Left ventricle myocardium inferior (tissue), 1 donor: ENCODE data around the gene CEACAM20. TPM values are rescaled to one million over a fixed set of nuclear protein-coding genes. Genes with fewer than 3 reads are reported as not detected.

ENCODE experiments used
- DNase-seq: peaks from one replicate; pipeline ENCODE4 v3.0.0-alpha.2; 2020
- H3K27ac ChIP-seq: fragments of 200-600 bp; replicated peaks from 2 replicates; pipeline ENCODE4 v1.8.0; 2021
- H3K27me3 ChIP-seq: fragments of 200-600 bp; 2 replicates; pipeline ENCODE4 v1.8.0; 2021; ENCODE audit warnings: low read depth
- H3K36me3 ChIP-seq: fragments of 200-600 bp; 2 replicates; pipeline ENCODE4 v1.8.0; 2021
- H3K4me1 ChIP-seq: fragments of 200-600 bp; 2 replicates; pipeline ENCODE4 v1.8.0; 2021
- H3K4me3 ChIP-seq: fragments of 200-600 bp; 2 replicates; pipeline ENCODE4 v1.8.0; 2021; ENCODE audit warnings: mild to moderate bottlenecking, moderate library complexity
- H3K9me3 ChIP-seq: fragments of 200-600 bp; replicated peaks from 2 replicates; pipeline ENCODE4 v1.8.0; 2021
- intact Hi-C: fragments of 100-400 bp; cut with micrococcal nuclease; formaldehyde crosslinking; loops from one replicate; pipeline ENCODE4 v1.11.0; 2022
- total RNA-seq: library from RNA; stranded (reverse); fragmentation: NEBNext Ultra II Directional; extraction: Animal tissue kit (Norgen Biotek cat#: 25700); gene quantifications from one replicate; pipeline ENCODE4 v1.2.1, GENCODE V29; 2021
- TF ChIP-seq, protein P1 (sequence below): fragments of 200-600 bp; IDR thresholded peaks from 2 replicates; pipeline ENCODE4 v1.8.0; 2021; ENCODE audit warnings: antibody characterized with exemption, mild to moderate bottlenecking, borderline replicate concordance
- donor health status: DM: no; HTN: yes; CAD: no; lungs with severe emphysema.

The CEACAM20 gene
- total RNA-seq, 1 donor from 2014 or later = not detected

DNA sequence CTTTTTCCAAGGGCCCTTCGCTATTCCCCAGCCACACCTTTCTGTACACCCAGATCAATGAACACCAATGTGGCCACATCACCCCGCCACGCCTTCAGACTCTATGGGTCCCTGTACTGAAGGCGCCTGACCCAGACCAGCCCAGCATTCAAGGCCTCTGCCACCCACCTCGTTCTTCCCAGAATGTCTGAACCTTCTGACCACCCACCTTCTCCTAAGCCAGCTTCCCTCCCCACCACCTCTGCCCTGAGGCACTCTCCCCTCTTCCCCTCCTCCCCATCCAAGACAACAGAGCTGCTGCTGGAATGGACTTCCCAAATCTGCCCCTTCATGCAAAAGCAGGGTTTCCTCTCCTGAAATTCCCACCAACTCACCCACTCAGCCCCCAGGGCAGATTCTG is 3.3 kb upstream of the CEACAM20 start:
- Histone ChIP-seq H3K36me3 (no peaks in the 10 kb centered on the region), H3K4me3 (no peak overlapping the region), H3K9me3 (no peaks in the 10 kb centered on the region), H3K27me3 (peaks cover 81% of the 10 kb centered on the region), H3K27ac (no peak overlapping the region), H3K4me1 (no peaks in the 10 kb centered on the region)
- intact Hi-C loops = no loop called here
- no peak for DNase-seq
- TF ChIP-seq, protein P1, sequence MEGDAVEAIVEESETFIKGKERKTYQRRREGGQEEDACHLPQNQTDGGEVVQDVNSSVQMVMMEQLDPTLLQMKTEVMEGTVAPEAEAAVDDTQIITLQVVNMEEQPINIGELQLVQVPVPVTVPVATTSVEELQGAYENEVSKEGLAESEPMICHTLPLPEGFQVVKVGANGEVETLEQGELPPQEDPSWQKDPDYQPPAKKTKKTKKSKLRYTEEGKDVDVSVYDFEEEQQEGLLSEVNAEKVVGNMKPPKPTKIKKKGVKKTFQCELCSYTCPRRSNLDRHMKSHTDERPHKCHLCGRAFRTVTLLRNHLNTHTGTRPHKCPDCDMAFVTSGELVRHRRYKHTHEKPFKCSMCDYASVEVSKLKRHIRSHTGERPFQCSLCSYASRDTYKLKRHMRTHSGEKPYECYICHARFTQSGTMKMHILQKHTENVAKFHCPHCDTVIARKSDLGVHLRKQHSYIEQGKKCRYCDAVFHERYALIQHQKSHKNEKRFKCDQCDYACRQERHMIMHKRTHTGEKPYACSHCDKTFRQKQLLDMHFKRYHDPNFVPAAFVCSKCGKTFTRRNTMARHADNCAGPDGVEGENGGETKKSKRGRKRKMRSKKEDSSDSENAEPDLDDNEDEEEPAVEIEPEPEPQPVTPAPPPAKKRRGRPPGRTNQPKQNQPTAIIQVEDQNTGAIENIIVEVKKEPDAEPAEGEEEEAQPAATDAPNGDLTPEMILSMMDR = no peak

DNA sequence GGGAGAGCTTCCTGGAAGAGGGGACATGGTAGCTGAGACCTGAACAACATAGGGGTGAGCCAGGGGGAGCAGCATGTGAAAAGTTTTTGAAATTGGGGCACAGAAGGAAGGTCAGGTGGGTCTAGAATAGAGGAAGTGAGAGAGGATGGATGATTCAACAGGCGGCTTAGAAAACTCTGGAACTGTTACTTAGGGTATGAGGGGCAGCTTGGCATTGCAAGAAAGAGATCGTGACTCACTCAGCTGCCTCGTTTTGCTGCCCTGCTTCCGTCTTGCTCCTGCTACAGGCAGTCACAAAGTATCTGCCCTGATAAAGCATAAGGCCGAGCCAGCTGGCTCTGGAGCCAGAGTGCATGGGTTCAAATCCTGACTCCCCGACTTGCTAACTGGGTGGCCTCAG is 1.3 kb upstream of the CEACAM20 start:
- Histone ChIP-seq H3K9me3 (no peaks in the 10 kb centered on the region), H3K27me3 (peaks cover 91% of the 10 kb centered on the region), H3K4me1 (no peaks in the 10 kb centered on the region), H3K4me3 (no peak overlapping the region), H3K27ac (no peak overlapping the region), H3K36me3 (no peaks in the 10 kb centered on the region)
- intact Hi-C loops = no loop called here
- no peak for DNase-seq
- TF ChIP-seq, protein P1 = no peak

DNA sequence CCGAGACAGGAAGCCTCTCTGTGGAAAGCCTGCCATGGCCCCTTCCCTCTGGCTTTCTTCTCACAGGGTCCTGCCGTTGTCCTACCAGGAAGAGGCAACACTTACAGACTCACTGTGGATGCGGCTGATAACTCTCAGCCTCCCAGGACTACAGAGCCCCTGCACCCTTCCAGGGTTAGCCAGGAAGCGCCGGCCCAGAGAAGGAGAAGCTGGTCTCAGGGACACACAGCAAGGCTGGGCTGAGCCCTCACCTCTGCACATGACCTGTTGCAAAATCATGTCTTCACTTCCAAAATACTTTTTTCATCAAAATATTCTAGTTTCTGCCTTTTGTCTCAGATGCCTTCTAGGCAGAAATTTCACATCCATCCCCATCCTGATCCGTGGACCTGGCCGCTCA is 1.9 kb downstream of the CEACAM20 start:
- Histone ChIP-seq H3K36me3 (no peaks in the 10 kb centered on the region), H3K27me3 (peaks cover 88% of the 10 kb centered on the region), H3K4me3 (no peak overlapping the region), H3K9me3 (no peaks in the 10 kb centered on the region), H3K27ac (no peak overlapping the region), H3K4me1 (no peaks in the 10 kb centered on the region)
- TF ChIP-seq, protein P1 = no peak
- intact Hi-C loops = no loop called here
- DNase-seq = no peak

DNA sequence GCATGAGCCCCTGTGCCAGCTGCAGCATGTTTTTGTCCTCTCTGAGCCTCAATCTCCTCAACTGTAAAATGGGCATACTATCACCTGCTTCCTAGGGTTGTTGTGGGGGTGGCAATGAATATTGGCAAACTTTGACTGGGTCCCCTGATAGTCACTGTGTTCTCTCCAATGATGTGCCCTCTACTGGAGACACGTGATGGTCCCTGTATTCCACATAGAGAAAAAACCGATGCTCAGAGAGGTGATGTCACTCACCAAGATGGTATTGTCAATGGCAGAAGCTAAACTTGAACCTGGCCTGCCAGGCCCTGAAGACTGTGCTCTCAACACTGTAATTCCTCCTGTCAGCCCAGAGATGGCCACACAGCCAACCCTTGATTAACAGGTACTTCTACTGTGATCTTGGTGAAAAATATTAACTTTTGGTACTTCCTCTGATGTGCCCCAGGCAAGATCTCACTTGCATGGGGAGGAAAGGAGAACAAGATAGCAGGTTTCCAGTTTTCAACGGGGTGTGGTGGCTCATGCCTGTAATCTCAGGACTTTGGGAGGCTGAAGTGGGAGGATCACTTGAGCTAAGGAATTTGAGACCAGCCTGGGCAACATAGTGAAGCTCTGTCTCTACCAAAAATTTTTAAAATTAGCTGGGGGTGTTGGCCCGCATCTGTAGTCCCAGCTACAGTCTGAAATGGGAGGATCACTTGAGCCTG is 3.6 kb downstream of the CEACAM20 start:
- peaks cover 85% of the 10 kb centered on the region for H3K27me3 ChIP-seq

DNA sequence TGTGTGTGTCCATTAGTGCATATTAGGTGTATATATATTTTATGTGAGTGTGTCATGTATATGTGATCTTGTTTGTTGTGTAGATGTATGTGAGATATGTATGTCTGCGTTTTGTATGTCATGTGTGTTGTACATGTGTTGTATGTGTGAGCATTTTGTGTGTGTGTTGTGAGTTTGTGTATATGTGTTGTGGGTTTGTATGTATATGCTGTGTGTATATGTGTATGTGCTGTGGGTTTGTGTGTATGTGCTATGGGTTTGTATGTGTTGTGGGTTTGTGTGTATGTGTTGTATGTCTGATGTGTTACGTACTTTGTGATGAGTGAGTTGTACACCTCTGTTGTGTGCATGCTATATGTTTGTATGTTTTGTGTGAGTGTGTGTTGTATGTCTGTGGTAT is 8.1 kb downstream of the CEACAM20 start:
- TF ChIP-seq, protein P1 = no peak
- H3K36me3 ChIP-seq = no peaks in the 10 kb centered on the region
- no peak for DNase-seq

More for the DNA sequence above, 3.6 kb downstream of the CEACAM20 start:
- H3K4me3 ChIP-seq = no peak overlapping the region
- H3K36me3 ChIP-seq = no peaks in the 10 kb centered on the region
- H3K27ac ChIP-seq = no peak overlapping the region
- intact Hi-C loops = no loop called here
- no peaks in the 10 kb centered on the region for H3K9me3 ChIP-seq
- no peak for DNase-seq
- no peaks in the 10 kb centered on the region for H3K4me1 ChIP-seq
- TF ChIP-seq, protein P1 = no peak

More for the DNA sequence above, 8.1 kb downstream of the CEACAM20 start:
- Histone ChIP-seq H3K9me3 (no peaks in the 10 kb centered on the region), H3K4me1 (no peaks in the 10 kb centered on the region), H3K4me3 (no peak overlapping the region), H3K27ac (no peak overlapping the region), H3K27me3 (peaks cover 64% of the 10 kb centered on the region)
- intact Hi-C loops = no loop called here
